Lower leg skin (tissue), 4 donors: ENCODE results near the gene SEPTIN12. TPM values are rescaled to one million over a fixed set of nuclear protein-coding genes. Genes with fewer than 3 reads are reported as not detected.

Experiments
- DNase-seq, 2 donors: peaks; one replicate each; pipeline ENCODE4 v3.0.0-alpha.2; 2019; ENCODE audit warnings: low spot score in 2 of 2
- H3K4me3 ChIP-seq: fragments of 200-600 bp; sonication (generic); 2 replicates; pipeline ENCODE4 v1.5.1; 2017; ENCODE audit warnings: mild to moderate bottlenecking, low read depth; ENCODE audit not compliant: poor library complexity, severe bottlenecking
- CTCF ChIP-seq, 3 donors: fragments of 450-650 bp; IDR thresholded peaks; one replicate each; pipeline ENCODE4 v1.5.1; 2016; ENCODE audit warnings: antibody characterized with exemption in 3 of 3, mild to moderate bottlenecking in 3 of 3, moderate library complexity in 2 of 3
- POLR2A ChIP-seq, 2 donors: fragments of 450-650 bp; IDR thresholded peaks; one replicate each; pipeline ENCODE4 v1.6.1; 2016 to 2017; ENCODE audit warnings: antibody characterized with exemption in 2 of 2, mild to moderate bottlenecking in 1 of 2, moderate library complexity in 1 of 2
- WGBS, 2 donors: methylation state at CpG; one replicate each; pipeline ENCODE4 v1.1.5; 2018; 5-methylcytosine and 5-hydroxymethylcytosine counted together
- intact Hi-C: fragments of 100-400 bp; cut with DNase I; formaldehyde crosslinking; loops from one replicate; pipeline ENCODE4 v1.15.0; 2023; ENCODE audit warnings: low total_unique reads
- total RNA-seq, 4 donors: library from RNA; depleted of rRNA; stranded (reverse); fragments of >200 nt; gene quantifications; one replicate each; pipeline ENCODE4 v1.1.0, GENCODE V29; 2016

SEPTIN12 gene
- total RNA-seq, 4 donors from 2014 or later, result not detected

GRCh38 chr16:4768549-4769305, 19.4 kb downstream of the SEPTIN12 start:
- intact Hi-C loops, result no loop called here
- peak; percentile 98 to 100 for DNase-seq
- H3K4me3 ChIP-seq, result peak overlapping the region; percentile 18
- TF ChIP-seq CTCF (IDR thresholded peaks at IDR 0.05) (no peak), POLR2A (IDR thresholded peaks at IDR 0.05) (no peak)
- WGBS, 2 donors, result 4 to 7% methylated on average over 30 to 44 of the region's 48 CpGs

- DNase-seq, result peak in 1 of 2 donors; percentile 42
- no peak overlapping the region for H3K4me3 ChIP-seq
- WGBS, 2 donors, result 28 to 31% methylated on average over 17 of the region's 17 CpGs
- intact Hi-C loops, result no loop called here
- no peak for TF ChIP-seq CTCF (IDR thresholded peaks at IDR 0.05)
- TF ChIP-seq POLR2A (IDR thresholded peaks at IDR 0.05), result no peak
Measured at GRCh38 chr16:4767872-4768548, 20.1 kb downstream of the SEPTIN12 start.

GRCh38 chr16:4766875-4767628, 21.1 kb downstream of the SEPTIN12 start, which contains the start of gene ZNF500:
TSS of gene ZNF500 (minus strand) at chr16:4767162. CDS start at chr16:4765978, 1,184 bp downstream.
- 5 to 9% methylated on average over 24 to 43 of the region's 72 CpGs for WGBS, 2 donors
- peak within 1 kb of the TSS; percentile 94 for H3K4me3 ChIP-seq
- DNase-seq, result peak; percentile 98 to 100
- intact Hi-C loops, result no loop called here
- TF ChIP-seq CTCF (IDR thresholded peaks at IDR 0.05) (no peak), POLR2A (IDR thresholded peaks at IDR 0.05) (no peak)

- intact Hi-C loops, result no loop called here
- TF ChIP-seq POLR2A (IDR thresholded peaks at IDR 0.05) (no peak), CTCF (IDR thresholded peaks at IDR 0.05) (no peak)
Measured at GRCh38 chr16:4765511-4766474, 22.4 kb downstream of the SEPTIN12 start.

GRCh38 chr16:4763791-4764190, 24.4 kb downstream of the SEPTIN12 start:
- WGBS, 2 donors, result 93 to 97% methylated on average over 6 to 7 of the region's 7 CpGs
- DNase-seq, result no peak
- intact Hi-C loops, result no loop called here
- no peak overlapping the region for H3K4me3 ChIP-seq
- TF ChIP-seq CTCF (IDR thresholded peaks at IDR 0.05) (no peak), POLR2A (IDR thresholded peaks at IDR 0.05) (no peak)

More at GRCh38 chr16:4765511-4766474, 22.4 kb downstream of the SEPTIN12 start:
- H3K4me3 ChIP-seq, result no peak overlapping the region
- WGBS, 2 donors, result 74 to 76% methylated on average over 26 of the region's 26 CpGs
- DNase-seq, result no peak
